ENCODE results near the gene EPS15.

GRCh38 chr1:51306950-51307349, 212.1 kb downstream of the EPS15 start:
- no peak for TF ChIP-seq CTCF (optimal IDR thresholded peaks at IDR 0.05 in 1 of 3, IDR thresholded peaks at IDR 0.05 in 1 of 3, conservative IDR thresholded peaks at IDR 0.05 in 1 of 3; ENCODE audit: extremely low read depth in 1 of 3, insufficient read depth in 2 of 3, low read length in 3 of 3)
- no peak for TF ChIP-seq EZH2 (IDR thresholded peaks at IDR 0.05; ENCODE audit: low read length)

All from keratinocyte (primary cell).